ENCODE data around the gene COL6A2. TPM values are rescaled to one million over a fixed set of nuclear protein-coding genes. Genes with fewer than 3 reads are reported as not detected.
"Not testable (repeated sequence)": the region's sequence is repeated elsewhere in the genome, so short reads cannot be mapped to it uniquely, and the experiment has no call there.

Gene COL6A2
- total RNA-seq, 2 experiments from 2014 or later, result 16.0 to 16.5 TPM

DNA sequence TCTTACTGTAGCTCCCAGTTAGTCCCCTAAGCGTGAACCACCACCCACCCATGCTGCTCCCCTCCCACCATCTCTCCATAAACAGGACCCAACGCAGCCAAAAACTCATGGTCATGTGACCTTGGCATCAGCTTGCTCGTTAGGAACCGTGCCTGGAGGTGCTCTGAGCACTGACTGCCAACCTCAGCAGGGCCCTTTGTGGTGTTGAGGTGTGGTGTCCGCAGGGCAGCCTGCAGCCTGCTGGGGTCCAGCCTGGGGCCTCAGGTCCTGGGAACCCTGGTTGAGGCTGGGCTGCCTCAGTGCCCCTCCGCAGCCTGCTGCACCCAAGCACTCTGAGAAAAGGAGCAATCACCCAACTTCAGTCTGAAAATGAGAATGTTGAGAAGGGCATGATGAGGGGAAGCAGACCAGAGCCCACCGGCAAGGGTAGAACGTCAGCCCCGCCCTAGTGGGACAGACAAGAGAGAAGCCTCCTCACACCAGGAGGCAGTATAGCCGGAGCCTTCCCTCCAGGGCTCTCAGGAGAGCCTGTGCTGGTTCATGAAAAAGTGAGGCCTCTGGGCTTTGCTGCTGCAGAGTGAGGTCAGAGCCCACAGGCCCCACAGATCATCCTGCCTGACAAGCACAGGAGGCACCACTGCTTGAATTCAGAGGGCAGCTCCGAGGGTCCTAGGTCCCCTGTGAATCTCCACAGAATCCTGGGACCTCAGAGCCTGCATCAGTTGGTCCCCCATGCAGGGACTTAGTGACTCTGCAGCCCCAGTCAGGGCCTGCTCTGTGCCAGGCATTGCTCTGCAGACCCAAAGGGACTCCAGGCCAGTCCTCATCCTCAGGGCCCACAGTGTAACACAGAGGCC is 4.9 kb upstream of the COL6A2 start:
- no peak for DNase-seq
- no peak overlapping the region for H3K4me3 Mint-ChIP-seq
- no peaks in the 10 kb centered on the region for H3K4me1 Mint-ChIP-seq
- no peak overlapping the region for H3K27ac Mint-ChIP-seq
- H3K27me3 Mint-ChIP-seq, result no peaks in the 10 kb centered on the region
- H3K9me3 Mint-ChIP-seq, result peaks cover 12% of the 10 kb centered on the region
- peaks cover 2% of the 10 kb centered on the region for H3K36me3 Mint-ChIP-seq

DNA sequence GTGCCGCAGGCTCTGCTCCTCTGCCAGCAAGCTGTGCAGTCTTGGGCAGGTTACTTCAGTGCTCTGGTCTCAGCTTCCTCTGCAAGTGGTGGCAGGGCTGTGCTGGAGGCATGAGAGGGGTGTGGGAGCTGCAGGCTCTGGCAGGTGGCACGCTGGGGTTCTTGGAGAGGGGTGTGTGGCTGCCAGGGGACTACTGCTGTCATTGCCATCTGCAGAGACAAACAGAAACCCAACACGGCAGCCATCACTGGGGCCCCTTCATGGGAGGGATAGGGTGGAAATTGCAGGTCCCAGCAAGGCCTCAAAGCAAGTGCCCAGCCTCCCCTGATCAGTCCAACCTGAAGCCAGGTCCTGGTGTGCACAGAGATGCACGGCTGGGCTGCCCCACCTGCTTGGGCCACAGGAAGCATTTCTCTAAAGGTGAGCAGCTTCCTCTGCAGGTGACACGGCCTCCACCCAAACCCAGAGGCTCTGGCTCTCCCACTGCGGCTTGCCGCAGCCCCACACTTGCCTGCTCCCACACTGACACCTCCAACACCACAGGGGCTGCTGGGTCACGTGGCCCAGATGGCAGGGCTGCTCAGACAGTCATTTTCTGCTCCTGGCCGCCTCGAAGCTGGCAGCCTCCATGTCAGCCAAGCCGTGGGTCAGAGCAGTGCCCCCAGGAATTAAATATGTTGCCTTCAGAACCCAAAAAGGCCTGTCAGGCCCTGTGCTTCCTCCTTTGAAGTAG is 4.1 kb upstream of the COL6A2 start:
- peaks cover 2% of the 10 kb centered on the region for H3K36me3 Mint-ChIP-seq
- H3K4me3 Mint-ChIP-seq, result no peak overlapping the region
- no peaks in the 10 kb centered on the region for H3K4me1 Mint-ChIP-seq
- no peak for DNase-seq
- peaks cover 4% of the 10 kb centered on the region for H3K9me3 Mint-ChIP-seq
- no peak overlapping the region for H3K27ac Mint-ChIP-seq
- no peaks in the 10 kb centered on the region for H3K27me3 Mint-ChIP-seq

DNA sequence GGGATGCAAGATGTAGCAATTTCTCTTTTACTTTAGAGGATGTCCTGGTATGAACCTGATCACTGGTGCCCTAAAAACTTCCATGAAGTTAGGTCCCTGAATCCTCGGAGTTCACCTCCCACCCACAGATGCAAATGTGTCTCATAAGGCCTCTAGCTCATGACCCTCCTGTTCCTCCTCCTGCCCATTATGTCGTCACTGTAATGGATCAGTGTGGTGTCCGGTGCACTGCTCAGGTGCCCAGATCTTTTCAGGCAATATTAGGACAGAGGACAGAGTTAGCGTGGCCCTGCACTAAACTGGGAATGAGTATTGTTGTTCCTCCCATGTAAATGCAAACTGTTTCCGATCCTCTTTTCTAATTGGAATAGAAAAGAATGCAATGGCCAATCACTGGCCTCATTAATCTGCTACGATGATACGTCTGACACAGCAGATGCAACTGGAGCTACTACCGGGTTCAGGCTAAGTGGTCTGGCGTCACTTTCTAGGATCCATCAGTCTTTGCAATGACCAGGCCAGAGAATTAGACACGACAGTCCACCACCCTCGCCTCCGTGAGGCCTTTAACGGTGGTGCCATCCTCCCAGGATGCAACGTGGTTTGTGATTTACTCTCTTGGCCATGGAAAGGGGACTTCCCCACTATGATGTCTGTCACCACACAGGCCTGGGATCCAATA is 3.4 kb upstream of the COL6A2 start:
- H3K9me3 Mint-ChIP-seq, result peaks cover 4% of the 10 kb centered on the region
- H3K36me3 Mint-ChIP-seq, result peaks cover 2% of the 10 kb centered on the region
- no peaks in the 10 kb centered on the region for H3K4me1 Mint-ChIP-seq
- H3K27ac Mint-ChIP-seq, result no peak overlapping the region
- no peak for DNase-seq
- no peaks in the 10 kb centered on the region for H3K27me3 Mint-ChIP-seq
- H3K4me3 Mint-ChIP-seq, result no peak overlapping the region

DNA sequence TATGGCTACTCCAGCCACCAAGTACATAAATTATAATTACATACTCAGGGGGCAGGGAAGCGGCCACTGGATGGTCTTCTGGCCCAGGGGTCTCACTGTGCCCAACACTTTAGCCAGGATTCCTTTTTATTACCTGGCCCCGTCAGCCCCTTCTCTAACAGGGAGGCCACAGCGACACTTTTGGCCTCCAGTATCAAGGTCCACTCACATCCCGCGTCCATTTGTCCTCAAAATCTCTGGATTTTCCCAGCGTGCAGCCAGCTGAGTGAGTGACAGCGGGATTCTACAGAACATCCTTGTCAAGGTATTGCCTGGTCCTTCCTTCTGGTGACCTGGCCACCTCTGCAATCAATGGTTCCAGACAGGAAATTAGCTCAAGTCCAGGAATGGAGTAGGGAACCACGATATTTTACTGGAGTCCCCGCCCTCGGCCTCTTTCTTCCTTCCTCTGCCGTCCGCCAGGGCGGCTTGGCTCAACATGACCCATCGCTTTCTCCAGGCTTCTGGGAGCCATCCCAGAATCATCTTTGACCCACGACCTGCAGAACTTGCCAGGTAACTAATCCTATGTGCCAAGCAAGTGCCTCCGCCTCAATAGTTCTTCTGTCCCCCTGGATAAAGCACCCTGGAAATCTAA is 2.7 kb upstream of the COL6A2 start:
- H3K9me3 Mint-ChIP-seq, result peaks cover 3% of the 10 kb centered on the region
- no peak overlapping the region for H3K27ac Mint-ChIP-seq
- no peak overlapping the region for H3K4me3 Mint-ChIP-seq
- no peak for DNase-seq
- H3K27me3 Mint-ChIP-seq, result peaks cover 4% of the 10 kb centered on the region
- H3K4me1 Mint-ChIP-seq, result no peaks in the 10 kb centered on the region
- H3K36me3 Mint-ChIP-seq, result peaks cover 2% of the 10 kb centered on the region

DNA sequence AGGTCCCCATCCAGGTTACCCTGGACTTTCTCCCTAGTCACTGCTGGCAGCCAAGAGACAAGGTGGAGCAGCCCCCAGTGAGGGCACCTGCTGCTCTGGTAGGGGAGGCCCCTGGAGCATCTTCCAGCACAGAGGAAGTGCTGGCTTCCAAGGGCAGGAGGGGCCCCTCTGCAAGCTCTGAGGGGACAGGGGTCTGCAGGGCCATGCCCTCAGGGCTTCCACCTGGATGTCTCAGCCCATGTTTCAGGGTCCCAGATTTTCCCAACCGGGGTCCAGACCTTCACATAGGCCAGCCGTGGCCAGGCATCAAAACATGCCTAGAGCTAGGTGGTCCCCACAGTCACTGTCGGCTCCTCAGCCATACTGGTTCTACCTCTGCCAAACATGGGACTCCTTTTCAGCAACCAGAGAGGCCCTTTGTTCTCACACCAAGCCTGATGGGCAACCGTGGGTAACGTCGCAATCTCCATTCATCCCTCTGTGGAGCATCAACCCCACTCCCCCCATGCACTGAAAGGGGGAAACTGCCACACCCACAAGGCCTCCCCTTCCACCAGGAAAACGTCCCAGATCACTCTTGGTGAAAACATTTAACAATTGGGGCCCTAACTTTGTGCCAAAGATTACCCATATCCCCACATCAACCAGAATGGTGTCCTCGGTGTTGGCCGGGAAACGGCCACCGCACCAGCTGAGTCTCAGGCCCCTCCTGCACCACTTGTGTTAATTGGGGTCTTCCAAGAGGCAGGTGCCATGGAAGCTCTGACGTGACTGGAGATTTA is 1.9 kb upstream of the COL6A2 start:
- no peaks in the 10 kb centered on the region for H3K36me3 Mint-ChIP-seq

DNA sequence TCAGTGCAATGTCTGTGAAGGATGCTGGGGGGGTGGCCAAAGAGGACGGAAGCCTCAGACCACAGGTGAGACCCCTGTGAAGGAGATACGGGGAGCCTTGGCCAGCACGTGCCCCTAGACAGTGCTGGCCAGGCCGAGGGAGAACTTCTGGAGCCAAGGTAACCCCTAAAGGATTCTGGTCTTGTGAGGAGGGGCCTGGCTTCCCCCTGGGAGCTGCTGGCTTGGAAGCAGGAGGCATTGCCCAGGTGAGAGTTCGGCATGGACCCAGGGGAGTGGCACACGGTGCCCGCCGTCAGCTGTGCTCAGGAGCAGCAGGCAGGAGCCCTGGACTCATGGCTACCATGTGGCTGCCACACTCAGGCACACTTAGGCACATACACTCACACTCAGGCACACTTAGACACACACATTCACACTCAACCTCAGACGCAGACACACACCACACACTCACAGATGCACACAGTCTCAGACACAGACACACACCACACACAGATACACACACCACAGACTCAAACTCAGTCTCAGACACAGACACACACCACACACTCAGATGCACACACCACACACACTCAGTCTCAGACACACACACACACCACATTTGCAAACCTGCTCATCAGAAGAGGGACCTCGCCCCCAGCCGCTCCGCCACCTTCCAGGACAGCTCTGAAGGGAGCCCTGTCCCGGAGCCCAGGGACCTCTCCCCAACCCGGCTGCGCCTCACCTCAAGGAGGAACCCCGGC is 1.1 kb upstream of the COL6A2 start:
- Mint-ChIP-seq H3K9me3 (no peaks in the 10 kb centered on the region), H3K4me3 (peak overlapping the region; percentile 14), H3K27ac (no peak overlapping the region), H3K4me1 (peaks cover 3% of the 10 kb centered on the region), H3K36me3 (no peaks in the 10 kb centered on the region), H3K27me3 (peaks cover 12% of the 10 kb centered on the region)
- no peak for DNase-seq

More for the DNA sequence above, 1.9 kb upstream of the COL6A2 start:
- H3K4me3 Mint-ChIP-seq, result no peak overlapping the region
- DNase-seq, result no peak
- H3K9me3 Mint-ChIP-seq, result no peaks in the 10 kb centered on the region
- H3K27me3 Mint-ChIP-seq, result peaks cover 11% of the 10 kb centered on the region
- H3K27ac Mint-ChIP-seq, result no peak overlapping the region
- H3K4me1 Mint-ChIP-seq, result peaks cover 3% of the 10 kb centered on the region

DNA sequence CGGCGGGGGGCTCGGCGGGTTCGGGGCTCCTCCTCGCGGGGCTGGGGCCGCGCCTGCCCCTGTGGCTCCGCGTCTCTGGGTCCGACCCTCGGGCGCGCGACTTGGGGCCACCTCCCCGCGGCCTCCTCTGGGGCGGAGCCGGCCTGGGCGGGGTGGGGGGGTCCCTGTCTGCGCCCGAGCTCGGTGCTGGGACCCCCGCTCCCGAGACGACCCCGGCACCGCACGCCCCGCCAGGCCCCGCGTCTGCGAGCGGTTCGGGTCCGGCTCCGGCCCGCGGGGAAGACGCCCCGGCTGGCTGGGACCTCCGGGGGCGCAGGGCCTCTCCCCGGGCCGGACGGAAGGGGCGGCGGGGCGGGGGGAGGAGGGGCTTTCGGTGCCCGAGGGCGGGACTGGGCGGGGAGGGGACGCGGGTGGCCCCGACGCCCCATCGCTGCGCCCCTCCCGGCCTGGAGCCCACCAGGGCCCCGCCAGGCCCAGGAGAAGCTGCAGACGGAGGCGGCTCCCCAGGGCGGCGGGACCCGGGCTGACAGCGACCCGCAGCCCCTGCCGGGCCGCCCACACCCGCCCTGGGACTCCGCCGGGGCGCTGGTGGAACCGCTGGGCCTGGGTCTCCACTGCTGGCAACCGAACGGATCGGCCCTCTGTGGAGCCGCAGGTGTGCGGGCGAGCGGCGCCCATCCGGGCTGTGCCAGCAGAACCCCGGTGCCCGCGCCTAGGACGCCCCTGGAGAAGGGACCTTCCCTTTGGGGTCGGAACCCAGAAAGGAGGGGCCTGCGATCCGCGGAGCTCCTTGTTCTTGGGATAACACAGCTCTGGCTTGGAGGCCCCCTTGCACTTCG is 610 bp downstream of the COL6A2 start:
- no peak overlapping the region for H3K27ac Mint-ChIP-seq
- H3K36me3 Mint-ChIP-seq, result peaks cover 11% of the 10 kb centered on the region
- peaks cover 13% of the 10 kb centered on the region for H3K9me3 Mint-ChIP-seq
- H3K4me1 Mint-ChIP-seq, result peaks cover 6% of the 10 kb centered on the region
- H3K27me3 Mint-ChIP-seq, result peaks cover 12% of the 10 kb centered on the region
- H3K4me3 Mint-ChIP-seq, result peak overlapping the region; percentile 75
- peak; percentile 31 for DNase-seq

DNA sequence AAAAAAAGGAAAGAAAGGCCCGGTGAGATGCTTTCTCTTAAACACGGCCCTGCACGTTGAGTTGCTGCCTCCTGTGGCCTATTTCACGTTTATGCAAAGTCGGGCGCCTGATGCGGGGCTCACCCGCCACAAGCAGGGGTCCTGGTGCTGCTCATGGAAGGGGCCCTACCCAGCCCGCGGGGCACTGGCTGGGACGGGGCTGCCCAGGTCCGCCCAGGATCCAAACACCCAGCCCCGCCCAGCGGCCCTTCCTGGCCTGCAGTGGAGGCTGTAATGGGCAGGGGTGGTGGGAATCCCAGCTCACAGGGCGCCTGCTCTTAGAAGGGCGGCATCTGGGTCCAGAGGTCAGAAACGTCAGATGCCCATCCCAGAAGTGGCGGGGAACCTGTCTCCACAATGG is 1.6 kb downstream of the COL6A2 start:
- H3K27ac Mint-ChIP-seq, result no peak overlapping the region
- H3K27me3 Mint-ChIP-seq, result peaks cover 16% of the 10 kb centered on the region
- peaks cover 18% of the 10 kb centered on the region for H3K9me3 Mint-ChIP-seq
- H3K4me3 Mint-ChIP-seq, result no peak overlapping the region
- no peak for DNase-seq
- H3K4me1 Mint-ChIP-seq, result peaks cover 15% of the 10 kb centered on the region
- peaks cover 16% of the 10 kb centered on the region for H3K36me3 Mint-ChIP-seq

DNA sequence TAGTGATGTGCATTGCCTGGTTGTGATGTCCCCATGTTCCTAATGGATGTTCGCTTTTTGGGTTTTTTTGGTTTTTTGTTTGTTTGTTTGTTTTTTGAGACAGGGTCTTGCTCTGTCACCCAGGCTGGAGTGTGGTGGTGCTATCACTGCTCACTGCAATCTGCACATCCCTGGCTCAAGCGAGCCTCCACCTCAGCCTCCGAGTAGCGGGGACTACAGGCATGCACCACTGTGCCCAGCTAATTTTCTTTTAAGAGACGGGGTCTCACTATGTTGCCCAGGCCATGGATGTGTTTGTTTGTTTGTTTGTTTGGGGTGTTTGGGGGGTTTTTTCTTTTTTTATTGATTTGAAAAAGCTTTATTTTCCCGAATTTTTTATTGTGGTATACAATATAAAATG is 2.1 kb downstream of the COL6A2 start:
- peaks cover 16% of the 10 kb centered on the region for H3K27me3 Mint-ChIP-seq
- no peak for DNase-seq
- peaks cover 18% of the 10 kb centered on the region for H3K9me3 Mint-ChIP-seq

DNA sequence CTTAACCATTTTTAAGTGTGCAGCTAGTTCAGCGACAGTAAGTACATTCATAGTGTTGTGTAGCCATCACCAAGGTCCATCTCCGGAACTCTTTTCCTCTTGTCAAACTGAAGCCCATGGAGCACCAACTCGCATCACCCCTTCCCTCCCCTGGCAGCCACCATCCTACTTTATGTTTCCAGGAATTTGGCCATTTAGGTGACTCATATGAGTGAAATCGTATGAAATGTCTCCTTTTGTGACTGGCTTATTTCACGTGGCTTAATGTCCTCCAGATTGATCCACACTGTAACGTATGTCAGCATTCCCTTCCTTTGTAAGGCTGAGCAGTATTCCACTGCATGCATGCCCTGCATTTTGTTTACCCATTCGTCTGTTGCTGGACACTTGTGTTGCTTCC is 2.5 kb downstream of the COL6A2 start:
- DNase-seq, result no peak
- Mint-ChIP-seq H3K27ac (no peak overlapping the region), H3K4me3 (no peak overlapping the region), H3K9me3 (peaks cover 19% of the 10 kb centered on the region), H3K36me3 (peaks cover 18% of the 10 kb centered on the region), H3K4me1 (peaks cover 16% of the 10 kb centered on the region), H3K27me3 (peaks cover 16% of the 10 kb centered on the region)

More for the DNA sequence above, 2.1 kb downstream of the COL6A2 start:
- peaks cover 18% of the 10 kb centered on the region for H3K36me3 Mint-ChIP-seq
- no peak overlapping the region for H3K27ac Mint-ChIP-seq
- H3K4me3 Mint-ChIP-seq, result no peak overlapping the region
- peaks cover 16% of the 10 kb centered on the region for H3K4me1 Mint-ChIP-seq

DNA sequence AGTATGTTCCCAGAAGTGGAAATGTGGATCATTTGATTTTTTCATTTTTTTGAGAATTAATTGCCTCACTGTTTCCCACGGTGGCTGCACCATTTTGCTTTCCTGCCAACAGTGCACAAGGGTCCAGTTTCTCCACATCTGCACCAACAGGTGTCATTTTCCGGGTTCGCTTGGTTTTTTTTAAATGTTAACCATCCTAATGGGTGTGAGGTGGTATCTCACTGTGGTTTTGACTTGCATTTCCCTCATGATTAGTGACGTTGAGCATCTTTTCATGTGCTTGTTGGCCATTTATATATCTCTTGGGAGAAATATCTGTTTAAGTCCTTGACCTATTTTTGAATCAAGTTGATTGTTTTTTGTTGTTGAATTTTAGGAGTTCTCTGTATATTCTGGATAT is 3.0 kb downstream of the COL6A2 start:
- peaks cover 16% of the 10 kb centered on the region for H3K4me1 Mint-ChIP-seq
- no peak overlapping the region for H3K4me3 Mint-ChIP-seq
- H3K36me3 Mint-ChIP-seq, result peaks cover 18% of the 10 kb centered on the region
- peaks cover 16% of the 10 kb centered on the region for H3K27me3 Mint-ChIP-seq
- DNase-seq, result no peak
- peaks cover 22% of the 10 kb centered on the region for H3K9me3 Mint-ChIP-seq
- no peak overlapping the region for H3K27ac Mint-ChIP-seq

DNA sequence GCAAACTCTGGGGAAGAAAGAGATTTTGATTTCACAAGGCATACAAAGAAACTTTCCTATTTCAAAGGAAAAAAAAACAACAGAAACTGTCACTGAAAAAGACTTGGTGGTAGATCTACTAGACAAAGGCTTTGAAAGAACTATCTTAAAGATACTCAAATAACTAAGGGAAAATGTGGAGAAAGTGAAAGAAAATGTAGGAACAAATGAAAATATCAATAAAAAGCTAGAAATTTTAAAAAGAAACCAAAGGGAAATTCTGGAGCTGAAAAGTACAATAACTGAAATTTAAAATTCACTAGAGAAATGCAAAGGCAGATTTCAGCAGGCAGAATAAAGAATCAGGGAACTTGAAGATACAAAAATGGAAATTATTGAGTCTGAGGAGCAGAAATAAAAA is 6.2 kb downstream of the COL6A2 start:
- Mint-ChIP-seq H3K36me3 (peaks cover 26% of the 10 kb centered on the region), H3K27me3 (peaks cover 16% of the 10 kb centered on the region), H3K9me3 (peaks cover 33% of the 10 kb centered on the region), H3K4me1 (peaks cover 16% of the 10 kb centered on the region), H3K4me3 (no peak overlapping the region), H3K27ac (no peak overlapping the region)
- no peak for DNase-seq

DNA sequence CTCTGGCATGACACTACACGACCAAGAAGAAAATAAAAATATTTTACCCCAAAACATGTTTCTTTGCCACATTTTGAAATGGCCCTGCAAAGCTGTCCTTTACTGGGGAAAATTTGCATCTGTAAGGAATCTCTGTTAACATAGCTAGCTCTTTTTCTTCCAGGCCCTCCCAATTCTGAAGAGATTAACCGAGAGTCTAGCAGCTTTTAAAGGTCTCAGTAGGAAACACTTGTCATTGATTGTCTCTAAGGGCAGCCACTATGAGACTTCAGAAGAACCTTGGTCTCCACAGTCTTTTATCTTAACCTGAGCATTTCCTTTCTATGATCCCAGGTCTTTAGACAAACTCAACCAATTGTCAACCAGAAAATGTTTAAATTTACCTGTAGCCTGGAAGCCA is 9.5 kb downstream of the COL6A2 start:
- DNase-seq, H3K4me3 Mint-ChIP-seq, H3K27me3 Mint-ChIP-seq, H3K27ac Mint-ChIP-seq: not testable (repeated sequence)
- Mint-ChIP-seq H3K36me3 (peaks cover 24% of the 10 kb centered on the region), H3K9me3 (peaks cover 30% of the 10 kb centered on the region), H3K4me1 (peaks cover 12% of the 10 kb centered on the region)
